Measurements from ENCODE around the gene GARIN5A.

DNA sequence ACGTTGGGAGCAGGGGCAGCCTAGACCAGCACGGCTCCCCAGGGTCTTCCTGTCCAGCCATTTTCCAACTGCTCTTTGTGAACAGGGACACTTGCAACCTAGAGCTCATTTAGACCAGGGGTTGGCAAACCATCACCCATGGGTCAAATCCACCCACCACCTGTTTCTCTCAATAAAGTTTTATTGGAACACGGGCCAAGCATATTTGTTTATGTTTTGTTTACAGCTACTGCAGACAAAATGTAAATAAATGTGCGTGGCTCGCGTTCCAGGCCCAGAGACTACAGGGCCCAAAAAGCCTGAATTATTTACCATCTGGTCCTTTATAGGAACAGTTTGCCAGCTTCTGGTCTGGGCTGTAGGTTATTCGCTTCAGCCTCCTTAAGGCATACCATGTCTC is 13.7 kb downstream of the GARIN5A start:
- TF ChIP-seq, protein P1, sequence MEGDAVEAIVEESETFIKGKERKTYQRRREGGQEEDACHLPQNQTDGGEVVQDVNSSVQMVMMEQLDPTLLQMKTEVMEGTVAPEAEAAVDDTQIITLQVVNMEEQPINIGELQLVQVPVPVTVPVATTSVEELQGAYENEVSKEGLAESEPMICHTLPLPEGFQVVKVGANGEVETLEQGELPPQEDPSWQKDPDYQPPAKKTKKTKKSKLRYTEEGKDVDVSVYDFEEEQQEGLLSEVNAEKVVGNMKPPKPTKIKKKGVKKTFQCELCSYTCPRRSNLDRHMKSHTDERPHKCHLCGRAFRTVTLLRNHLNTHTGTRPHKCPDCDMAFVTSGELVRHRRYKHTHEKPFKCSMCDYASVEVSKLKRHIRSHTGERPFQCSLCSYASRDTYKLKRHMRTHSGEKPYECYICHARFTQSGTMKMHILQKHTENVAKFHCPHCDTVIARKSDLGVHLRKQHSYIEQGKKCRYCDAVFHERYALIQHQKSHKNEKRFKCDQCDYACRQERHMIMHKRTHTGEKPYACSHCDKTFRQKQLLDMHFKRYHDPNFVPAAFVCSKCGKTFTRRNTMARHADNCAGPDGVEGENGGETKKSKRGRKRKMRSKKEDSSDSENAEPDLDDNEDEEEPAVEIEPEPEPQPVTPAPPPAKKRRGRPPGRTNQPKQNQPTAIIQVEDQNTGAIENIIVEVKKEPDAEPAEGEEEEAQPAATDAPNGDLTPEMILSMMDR (IDR thresholded peaks at IDR 0.05): no peak
- TF ChIP-seq EP300 (IDR thresholded peaks at IDR 0.05) (no peak), POLR2A (IDR thresholded peaks at IDR 0.05; ENCODE audit: low read depth) (no peak), POLR2AphosphoS5 (IDR thresholded peaks at IDR 0.05) (no peak)

Data from esophagus muscularis mucosa (tissue), 4 donors.